Measurements from ENCODE around the gene SPECC1L. TPM values are rescaled to one million over a fixed set of nuclear protein-coding genes. Genes with fewer than 3 reads are reported as not detected.
A peak's percentile ranks its signal among the peaks of the same experiment; 100 is the strongest.
"Not testable (repeated sequence)": the region's sequence is repeated elsewhere in the genome, so short reads cannot be mapped to it uniquely, and the experiment has no call there.

SPECC1L gene
- total RNA-seq, 1 donor from 2014 or later: 173 TPM

GRCh38 chr22:24271386-24271854 lies 789 bp downstream of the SPECC1L start:
- Mint-ChIP-seq H3K4me3 (ENCODE audit: unreplicated experiment) (peak overlapping the region; percentile 96), H3K4me1 (ENCODE audit: low read depth, unreplicated experiment) (peaks cover 20% of the 10 kb centered on the region), H3K36me3 (ENCODE audit: unreplicated experiment) (no peaks in the 10 kb centered on the region), H3K27me3 (ENCODE audit: unreplicated experiment) (no peaks in the 10 kb centered on the region), H3K27ac (ENCODE audit: unreplicated experiment) (peak overlapping the region; percentile 91), H3K9me3 (ENCODE audit: unreplicated experiment) (peaks cover 2% of the 10 kb centered on the region)
- TF ChIP-seq, protein P1, sequence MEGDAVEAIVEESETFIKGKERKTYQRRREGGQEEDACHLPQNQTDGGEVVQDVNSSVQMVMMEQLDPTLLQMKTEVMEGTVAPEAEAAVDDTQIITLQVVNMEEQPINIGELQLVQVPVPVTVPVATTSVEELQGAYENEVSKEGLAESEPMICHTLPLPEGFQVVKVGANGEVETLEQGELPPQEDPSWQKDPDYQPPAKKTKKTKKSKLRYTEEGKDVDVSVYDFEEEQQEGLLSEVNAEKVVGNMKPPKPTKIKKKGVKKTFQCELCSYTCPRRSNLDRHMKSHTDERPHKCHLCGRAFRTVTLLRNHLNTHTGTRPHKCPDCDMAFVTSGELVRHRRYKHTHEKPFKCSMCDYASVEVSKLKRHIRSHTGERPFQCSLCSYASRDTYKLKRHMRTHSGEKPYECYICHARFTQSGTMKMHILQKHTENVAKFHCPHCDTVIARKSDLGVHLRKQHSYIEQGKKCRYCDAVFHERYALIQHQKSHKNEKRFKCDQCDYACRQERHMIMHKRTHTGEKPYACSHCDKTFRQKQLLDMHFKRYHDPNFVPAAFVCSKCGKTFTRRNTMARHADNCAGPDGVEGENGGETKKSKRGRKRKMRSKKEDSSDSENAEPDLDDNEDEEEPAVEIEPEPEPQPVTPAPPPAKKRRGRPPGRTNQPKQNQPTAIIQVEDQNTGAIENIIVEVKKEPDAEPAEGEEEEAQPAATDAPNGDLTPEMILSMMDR (IDR thresholded peaks at IDR 0.05; ENCODE audit: partially characterized antibody, unreplicated experiment): no peak
- no peak for DNase-seq

- peaks cover 26% of the 10 kb centered on the region for H3K4me1 Mint-ChIP-seq (ENCODE audit: low read depth, unreplicated experiment)
- not testable (repeated sequence) for H3K27ac Mint-ChIP-seq (ENCODE audit: unreplicated experiment); DNase-seq; H3K36me3 Mint-ChIP-seq (ENCODE audit: unreplicated experiment); H3K9me3 Mint-ChIP-seq (ENCODE audit: unreplicated experiment); H3K27me3 Mint-ChIP-seq (ENCODE audit: unreplicated experiment)
- H3K4me3 Mint-ChIP-seq (ENCODE audit: unreplicated experiment): peak overlapping the region; percentile 96
Observed at GRCh38 chr22:24273031-24273430, 2.4 kb downstream of the SPECC1L start.

DNA sequence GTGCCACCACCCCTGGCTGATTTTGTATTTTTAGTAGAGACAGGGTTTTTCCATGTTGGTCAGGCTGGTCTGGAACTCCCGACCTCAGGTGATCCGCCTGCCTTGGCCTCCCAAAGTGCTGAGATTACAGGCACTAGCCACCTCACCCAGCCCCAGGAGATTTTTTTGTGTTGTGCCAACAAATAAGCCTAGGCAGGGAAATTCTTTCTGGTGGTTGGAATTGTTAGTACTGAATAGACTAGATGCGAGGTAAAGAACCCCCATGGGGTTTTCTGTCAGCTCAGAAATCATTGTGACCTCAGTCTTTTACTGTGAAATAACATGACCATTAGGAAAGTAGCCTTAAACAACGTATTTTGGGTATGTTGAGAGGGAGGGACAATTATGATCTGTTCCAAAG lies 3.3 kb downstream of the SPECC1L start:
- DNase-seq; H3K27me3 Mint-ChIP-seq (ENCODE audit: unreplicated experiment); H3K9me3 Mint-ChIP-seq (ENCODE audit: unreplicated experiment); H3K36me3 Mint-ChIP-seq (ENCODE audit: unreplicated experiment): not testable (repeated sequence)
- Mint-ChIP-seq H3K27ac (ENCODE audit: unreplicated experiment) (peak overlapping the region; percentile 22), H3K4me3 (ENCODE audit: unreplicated experiment) (peak overlapping the region; percentile 96), H3K4me1 (ENCODE audit: low read depth, unreplicated experiment) (peaks cover 26% of the 10 kb centered on the region)

DNA sequence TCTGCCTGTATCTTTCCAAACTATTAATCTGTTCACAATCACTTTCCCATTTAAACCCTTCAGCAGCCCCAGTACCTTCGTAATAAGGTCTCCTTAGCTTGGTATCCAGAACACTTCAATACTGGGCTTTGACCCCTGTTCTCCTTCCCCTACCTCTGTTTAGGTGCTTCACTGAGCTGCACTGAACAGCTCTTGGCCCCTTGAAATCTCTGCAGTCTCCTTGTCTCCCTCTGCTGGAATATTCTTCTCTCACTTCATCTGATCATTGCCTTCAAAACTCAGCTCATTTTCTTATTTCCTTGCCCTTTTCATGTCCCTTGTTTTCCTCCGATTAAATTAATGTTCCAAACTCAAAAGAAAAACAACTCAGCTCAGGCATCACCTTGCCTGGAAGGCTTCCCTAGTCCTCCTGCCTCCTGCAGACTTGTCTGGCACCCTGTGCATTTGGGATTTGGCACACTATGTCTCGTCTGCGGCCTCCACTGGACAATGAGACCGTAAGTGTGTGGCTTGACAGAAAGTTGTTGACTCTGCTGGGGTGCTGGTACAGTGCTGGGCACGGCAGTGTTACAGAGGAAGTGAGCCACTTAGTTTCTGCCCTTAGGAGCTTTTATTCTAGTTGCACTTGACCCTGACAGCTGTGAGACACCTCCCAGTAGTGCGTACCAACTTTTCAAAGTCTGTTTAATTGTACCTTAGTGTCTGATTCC lies 4.2 kb downstream of the SPECC1L start:
- H3K27ac Mint-ChIP-seq (ENCODE audit: unreplicated experiment): peak overlapping the region; percentile 15
- not testable (repeated sequence) for H3K36me3 Mint-ChIP-seq (ENCODE audit: unreplicated experiment); DNase-seq; H3K27me3 Mint-ChIP-seq (ENCODE audit: unreplicated experiment); H3K9me3 Mint-ChIP-seq (ENCODE audit: unreplicated experiment)
- H3K4me1 Mint-ChIP-seq (ENCODE audit: low read depth, unreplicated experiment): peaks cover 28% of the 10 kb centered on the region
- peak overlapping the region; percentile 96 for H3K4me3 Mint-ChIP-seq (ENCODE audit: unreplicated experiment)

DNA sequence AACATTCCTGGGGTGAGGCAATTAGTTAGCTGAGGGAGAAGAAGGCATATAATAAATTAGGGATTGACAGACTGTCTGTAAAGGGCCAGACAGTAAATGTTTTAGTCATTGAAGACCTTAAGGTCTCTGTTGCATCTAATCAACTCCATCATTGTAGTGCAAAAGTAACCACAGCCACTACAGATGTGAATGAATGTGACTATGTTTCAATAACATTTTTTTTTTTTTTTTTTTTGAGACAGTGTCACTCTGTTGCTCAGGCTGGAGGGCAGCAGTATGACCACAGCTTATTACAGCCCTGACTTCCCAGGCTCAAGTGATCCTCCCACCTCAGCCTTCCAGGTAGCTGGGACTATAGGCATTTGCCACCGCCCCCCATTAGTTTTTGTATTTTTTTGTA lies 9.7 kb downstream of the SPECC1L start:
- H3K4me1 Mint-ChIP-seq (ENCODE audit: low read depth, unreplicated experiment): peaks cover 36% of the 10 kb centered on the region
- H3K9me3 Mint-ChIP-seq (ENCODE audit: unreplicated experiment); H3K36me3 Mint-ChIP-seq (ENCODE audit: unreplicated experiment); H3K27ac Mint-ChIP-seq (ENCODE audit: unreplicated experiment); H3K4me3 Mint-ChIP-seq (ENCODE audit: unreplicated experiment); H3K27me3 Mint-ChIP-seq (ENCODE audit: unreplicated experiment); DNase-seq: not testable (repeated sequence)

DNA sequence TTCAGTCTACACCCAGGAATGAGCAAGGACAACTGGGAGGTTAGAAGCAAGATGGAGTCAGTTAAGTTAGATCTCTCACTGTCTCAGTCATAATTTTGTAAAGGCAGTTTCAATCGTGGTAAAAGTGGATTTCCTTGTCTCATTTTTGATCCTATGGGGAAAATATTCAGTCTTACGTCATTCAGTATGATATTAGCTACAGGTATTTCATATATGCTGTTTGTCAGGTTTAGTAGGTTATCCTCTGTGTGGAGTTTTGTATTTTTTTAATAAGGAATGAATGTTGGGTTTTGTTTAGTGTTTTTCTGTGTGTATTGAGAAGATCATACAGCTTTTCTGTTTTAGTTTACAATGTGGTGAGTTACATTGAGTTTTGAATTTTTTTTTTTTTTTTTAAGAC lies 11.8 kb downstream of the SPECC1L start:
- DNase-seq: no peak
- no peak overlapping the region for H3K4me3 Mint-ChIP-seq (ENCODE audit: unreplicated experiment)
- H3K36me3 Mint-ChIP-seq (ENCODE audit: unreplicated experiment): no peaks in the 10 kb centered on the region
- no peak overlapping the region for H3K27ac Mint-ChIP-seq (ENCODE audit: unreplicated experiment)
- peaks cover 43% of the 10 kb centered on the region for H3K4me1 Mint-ChIP-seq (ENCODE audit: low read depth, unreplicated experiment)
- peaks cover 2% of the 10 kb centered on the region for H3K9me3 Mint-ChIP-seq (ENCODE audit: unreplicated experiment)
- TF ChIP-seq, protein P1 (IDR thresholded peaks at IDR 0.05; ENCODE audit: partially characterized antibody, unreplicated experiment): no peak
- peaks cover 3% of the 10 kb centered on the region for H3K27me3 Mint-ChIP-seq (ENCODE audit: unreplicated experiment)

DNA sequence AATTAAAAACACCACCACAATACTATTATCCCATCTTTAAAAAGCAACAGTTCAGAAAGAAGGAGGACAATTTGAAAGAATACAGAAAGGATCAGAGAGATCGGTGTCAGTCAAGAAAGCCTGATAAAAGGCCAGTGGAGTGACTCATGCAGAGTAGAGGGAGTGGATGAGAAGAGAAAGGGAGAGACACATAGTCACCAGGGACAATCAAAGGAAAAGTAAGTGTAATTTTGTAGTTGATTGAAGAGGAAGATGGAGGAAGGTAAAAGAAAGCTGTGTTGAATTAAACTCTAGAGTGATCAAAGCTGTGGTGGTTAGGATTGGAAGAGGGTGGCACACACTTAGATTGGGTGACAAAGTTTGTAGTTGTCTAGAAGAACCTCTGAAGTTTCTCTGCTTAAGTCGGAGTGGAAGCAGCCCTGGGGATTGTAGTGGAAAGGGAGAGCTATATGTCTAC lies 14.1 kb downstream of the SPECC1L start:
- TF ChIP-seq, protein P1 (IDR thresholded peaks at IDR 0.05; ENCODE audit: partially characterized antibody, unreplicated experiment): no peak
- no peak for DNase-seq
- peaks cover 3% of the 10 kb centered on the region for H3K27me3 Mint-ChIP-seq (ENCODE audit: unreplicated experiment)
- H3K27ac Mint-ChIP-seq (ENCODE audit: unreplicated experiment): peak overlapping the region; percentile 57
- no peaks in the 10 kb centered on the region for H3K36me3 Mint-ChIP-seq (ENCODE audit: unreplicated experiment)
- H3K4me3 Mint-ChIP-seq (ENCODE audit: unreplicated experiment): peak overlapping the region; percentile 2
- peaks cover 2% of the 10 kb centered on the region for H3K9me3 Mint-ChIP-seq (ENCODE audit: unreplicated experiment)
- H3K4me1 Mint-ChIP-seq (ENCODE audit: low read depth, unreplicated experiment): peaks cover 53% of the 10 kb centered on the region

All from glutamatergic neuron (in vitro differentiated cells).